ENCODE results near the gene YWHAB.

YWHAB gene

DNA sequence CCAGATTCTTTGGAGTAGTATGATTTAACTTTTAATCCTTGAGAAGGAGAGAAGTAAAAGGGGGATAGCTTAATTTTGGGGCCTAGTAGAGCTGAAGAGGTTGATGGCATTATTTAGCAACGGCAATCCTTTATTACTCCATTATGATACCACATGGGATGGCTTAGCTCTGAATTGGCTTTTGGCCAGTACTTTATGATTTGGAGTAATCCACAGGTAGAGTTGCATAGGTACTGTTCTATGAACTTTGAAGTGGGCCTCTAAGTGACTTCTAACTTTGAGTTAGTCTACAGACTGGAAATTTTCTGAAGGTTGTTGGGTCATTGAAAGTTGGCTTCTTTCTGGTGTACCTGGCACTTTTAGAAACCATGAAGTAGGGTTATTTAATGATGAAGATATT lies 11.6 kb downstream of the YWHAB start:
- Histone ChIP-seq H2AFZ (ENCODE audit: low read length) (no peak overlapping the region), H2BK5ac (ENCODE audit: low read length) (no peak overlapping the region), H2BK120ac (ENCODE audit: low read depth, low read length) (no peak overlapping the region), H3K4ac (ENCODE audit: low read length) (no peak overlapping the region), H4K91ac (ENCODE audit: low read depth, low read length, poor library complexity) (no peak overlapping the region), H3K4me2 (ENCODE audit: insufficient read depth, low read length, poor library complexity, severe bottlenecking) (no peak overlapping the region), H3K18ac (ENCODE audit: low read length) (no peak overlapping the region), H3K9ac (ENCODE audit: low read depth, low read length, poor library complexity) (no peak overlapping the region), H3K4me3 (ENCODE audit: low read length in 2 of 2) (no peak overlapping the region), H3K36me3 (replicated peaks in 1 of 2; ENCODE audit: control insufficient read depth in 2 of 2, insufficient read depth in 2 of 2, low read length in 2 of 2) (peaks cover 2 to 57% of the 10 kb centered on the region in 2 donors), H3K14ac (ENCODE audit: low read length) (no peak overlapping the region), H2BK12ac (ENCODE audit: low read length) (no peak overlapping the region), H2AK5ac (ENCODE audit: low read depth, low read length) (no peak overlapping the region), H3K79me1 (ENCODE audit: low read depth, low read length) (peaks cover 9% of the 10 kb centered on the region), H3K27ac (replicated peaks; ENCODE audit: low read length) (no peak overlapping the region), H3K27me3 (ENCODE audit: control insufficient read depth in 3 of 3, insufficient read depth in 3 of 3, low read depth in 1 of 3, low read length in 3 of 3) (no peaks in the 10 kb centered on the region), H4K8ac (ENCODE audit: low read depth, low read length) (no peak overlapping the region), H3K23ac (ENCODE audit: low read depth, low read length, poor library complexity) (no peak overlapping the region), H2BK15ac (ENCODE audit: low read length) (no peak overlapping the region), H3K4me1 (ENCODE audit: control insufficient read depth in 2 of 2, insufficient read depth in 1 of 2, low read depth in 1 of 2, low read length in 2 of 2) (no peaks in the 10 kb centered on the region), H3K9me3 (replicated peaks in 1 of 2; ENCODE audit: control insufficient read depth in 2 of 2, insufficient read depth in 1 of 2, low read depth in 1 of 2, low read length in 2 of 2) (no peaks in the 10 kb centered on the region)
- no CpG with 5 or more reads among the region's 1 CpG for WGBS, 2 donors (ENCODE audit: extremely low coverage in 2 of 2, insufficient read length in 2 of 2, insufficient replicate concordance in 1 of 2)
- DNase-seq (ENCODE audit: low spot score): no peak

DNA sequence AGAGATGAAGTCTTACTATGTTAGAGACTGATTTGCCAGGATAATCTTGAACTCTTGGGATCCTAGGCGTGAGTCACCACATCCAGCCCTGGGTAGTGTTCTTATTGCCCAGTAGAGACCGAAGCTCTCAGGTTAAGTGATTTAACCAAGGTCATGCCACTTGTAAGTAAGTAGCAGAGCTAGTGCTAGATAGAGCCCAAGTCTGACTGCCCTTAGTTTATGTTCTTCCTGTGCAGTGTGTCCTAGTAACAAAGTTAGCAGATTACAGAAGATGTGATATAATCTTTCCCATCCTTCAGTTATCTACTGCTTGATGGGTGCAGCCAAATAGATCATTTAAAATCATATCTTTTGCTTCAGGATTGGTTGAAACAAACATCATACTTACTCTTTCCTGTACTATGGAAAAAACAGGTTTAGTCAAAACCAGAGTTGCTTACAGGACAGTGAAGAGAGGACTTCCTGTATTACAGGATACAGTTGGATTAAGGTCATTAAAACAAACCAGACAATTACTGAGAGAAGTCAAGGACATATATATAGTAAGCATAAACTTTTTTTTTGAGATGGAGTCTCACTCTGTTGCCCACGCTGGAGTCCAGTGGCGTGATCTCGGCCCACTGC lies 14.8 kb downstream of the YWHAB start:
- no peak overlapping the region for H2AFZ ChIP-seq (ENCODE audit: low read length)
- no peaks in the 10 kb centered on the region for H3K4me1 ChIP-seq (ENCODE audit: control insufficient read depth in 2 of 2, insufficient read depth in 1 of 2, low read depth in 1 of 2, low read length in 2 of 2)
- no peak overlapping the region for H4K91ac ChIP-seq (ENCODE audit: low read depth, low read length, poor library complexity)
- H2BK120ac ChIP-seq (ENCODE audit: low read depth, low read length): no peak overlapping the region
- no peak overlapping the region for H4K8ac ChIP-seq (ENCODE audit: low read depth, low read length)
- H3K27ac ChIP-seq (replicated peaks; ENCODE audit: low read length): no peak overlapping the region
- no CpG with 5 or more reads among the region's 5 CpGs for WGBS, 2 donors (ENCODE audit: extremely low coverage in 2 of 2, insufficient read length in 2 of 2, insufficient replicate concordance in 1 of 2)
- peaks cover 11 to 79% of the 10 kb centered on the region in 2 donors for H3K36me3 ChIP-seq (replicated peaks in 1 of 2; ENCODE audit: control insufficient read depth in 2 of 2, insufficient read depth in 2 of 2, low read length in 2 of 2)
- no peaks in the 10 kb centered on the region for H3K9me3 ChIP-seq (replicated peaks in 1 of 2; ENCODE audit: control insufficient read depth in 2 of 2, insufficient read depth in 1 of 2, low read depth in 1 of 2, low read length in 2 of 2)
- H2BK15ac ChIP-seq (ENCODE audit: low read length): no peak overlapping the region
- H3K27me3 ChIP-seq (ENCODE audit: control insufficient read depth in 3 of 3, insufficient read depth in 3 of 3, low read depth in 1 of 3, low read length in 3 of 3): no peaks in the 10 kb centered on the region
- H3K79me1 ChIP-seq (ENCODE audit: low read depth, low read length): peaks cover 9% of the 10 kb centered on the region
- no peak overlapping the region for H2AK5ac ChIP-seq (ENCODE audit: low read depth, low read length)
- H2BK12ac ChIP-seq (ENCODE audit: low read length): no peak overlapping the region
- no peak overlapping the region for H3K18ac ChIP-seq (ENCODE audit: low read length)
- no peak for DNase-seq (ENCODE audit: low spot score)
- no peak overlapping the region for H3K23ac ChIP-seq (ENCODE audit: low read depth, low read length, poor library complexity)
- H3K4me3 ChIP-seq (ENCODE audit: low read length in 2 of 2): no peak overlapping the region
- H3K9ac ChIP-seq (ENCODE audit: low read depth, low read length, poor library complexity): no peak overlapping the region
- H3K14ac ChIP-seq (ENCODE audit: low read length): no peak overlapping the region
- no peak overlapping the region for H3K4ac ChIP-seq (ENCODE audit: low read length)
- H2BK5ac ChIP-seq (ENCODE audit: low read length): no peak overlapping the region
- no peak overlapping the region for H3K4me2 ChIP-seq (ENCODE audit: insufficient read depth, low read length, poor library complexity, severe bottlenecking)

DNA sequence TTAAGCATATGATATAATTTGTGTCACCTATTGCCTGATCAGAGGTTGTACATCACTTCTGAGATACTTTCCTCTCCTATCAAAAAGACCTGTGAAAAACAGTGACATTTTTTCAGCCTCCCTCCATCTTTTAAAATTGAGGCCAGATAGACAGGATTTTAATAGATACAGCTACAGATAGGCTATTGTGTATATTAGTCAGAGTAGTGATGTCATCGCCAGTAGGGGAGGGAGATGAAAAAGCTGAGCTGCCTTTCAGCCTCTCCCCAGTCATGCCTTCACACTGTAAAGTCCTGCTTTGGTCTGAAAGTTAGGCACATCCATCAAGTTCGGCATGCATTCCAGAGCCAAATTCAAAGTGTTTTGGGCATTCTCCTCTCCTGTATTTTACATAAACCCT lies 16.5 kb downstream of the YWHAB start:
- Histone ChIP-seq H3K27me3 (ENCODE audit: control insufficient read depth in 3 of 3, insufficient read depth in 3 of 3, low read depth in 1 of 3, low read length in 3 of 3) (no peaks in the 10 kb centered on the region), H3K27ac (replicated peaks; ENCODE audit: low read length) (no peak overlapping the region), H2BK12ac (ENCODE audit: low read length) (no peak overlapping the region), H2AK5ac (ENCODE audit: low read depth, low read length) (no peak overlapping the region), H3K9me3 (replicated peaks in 1 of 2; ENCODE audit: control insufficient read depth in 2 of 2, insufficient read depth in 1 of 2, low read depth in 1 of 2, low read length in 2 of 2) (no peaks in the 10 kb centered on the region), H2AFZ (ENCODE audit: low read length) (no peak overlapping the region), H2BK120ac (ENCODE audit: low read depth, low read length) (no peak overlapping the region), H3K4ac (ENCODE audit: low read length) (no peak overlapping the region), H3K4me2 (ENCODE audit: insufficient read depth, low read length, poor library complexity, severe bottlenecking) (no peak overlapping the region), H3K4me3 (ENCODE audit: low read length in 2 of 2) (no peak overlapping the region), H3K23ac (ENCODE audit: low read depth, low read length, poor library complexity) (no peak overlapping the region), H2BK5ac (ENCODE audit: low read length) (no peak overlapping the region), H3K9ac (ENCODE audit: low read depth, low read length, poor library complexity) (no peak overlapping the region), H4K91ac (ENCODE audit: low read depth, low read length, poor library complexity) (no peak overlapping the region), H3K14ac (ENCODE audit: low read length) (no peak overlapping the region), H3K4me1 (ENCODE audit: control insufficient read depth in 2 of 2, insufficient read depth in 1 of 2, low read depth in 1 of 2, low read length in 2 of 2) (no peaks in the 10 kb centered on the region), H3K36me3 (replicated peaks in 1 of 2; ENCODE audit: control insufficient read depth in 2 of 2, insufficient read depth in 2 of 2, low read length in 2 of 2) (peaks cover 12 to 84% of the 10 kb centered on the region in 2 donors), H3K79me1 (ENCODE audit: low read depth, low read length) (peaks cover 6% of the 10 kb centered on the region), H2BK15ac (ENCODE audit: low read length) (no peak overlapping the region), H4K8ac (ENCODE audit: low read depth, low read length) (no peak overlapping the region), H3K18ac (ENCODE audit: low read length) (no peak overlapping the region)
- DNase-seq (ENCODE audit: low spot score): no peak
- WGBS, 2 donors (ENCODE audit: extremely low coverage in 2 of 2, insufficient read length in 2 of 2, insufficient replicate concordance in 1 of 2): no CpG with 5 or more reads among the region's 2 CpGs

DNA sequence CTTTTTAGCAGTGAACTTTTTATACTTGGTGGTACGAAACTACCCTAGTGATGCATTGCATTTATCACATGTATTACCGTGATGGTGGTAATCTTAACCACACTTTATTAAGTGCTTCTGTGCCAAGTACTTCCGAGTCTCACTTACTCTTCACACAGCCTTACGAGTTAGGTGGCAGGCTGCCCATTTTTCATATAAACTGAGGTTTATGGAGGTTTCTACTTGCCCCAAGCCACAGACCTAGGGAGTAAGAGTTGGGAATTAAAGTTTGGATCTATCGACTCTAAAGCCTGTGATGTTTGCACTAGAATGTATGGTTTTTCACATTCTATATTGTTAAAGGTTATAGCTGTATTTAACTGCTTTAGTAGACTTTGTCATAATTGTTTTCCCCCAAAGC lies 18.9 kb downstream of the YWHAB start:
- H3K9me3 ChIP-seq (replicated peaks in 1 of 2; ENCODE audit: control insufficient read depth in 2 of 2, insufficient read depth in 1 of 2, low read depth in 1 of 2, low read length in 2 of 2): no peaks in the 10 kb centered on the region
- H2BK15ac ChIP-seq (ENCODE audit: low read length): no peak overlapping the region
- H2BK120ac ChIP-seq (ENCODE audit: low read depth, low read length): no peak overlapping the region
- H3K27me3 ChIP-seq (ENCODE audit: control insufficient read depth in 3 of 3, insufficient read depth in 3 of 3, low read depth in 1 of 3, low read length in 3 of 3): no peaks in the 10 kb centered on the region
- H2AK5ac ChIP-seq (ENCODE audit: low read depth, low read length): no peak overlapping the region
- no peak overlapping the region for H2BK5ac ChIP-seq (ENCODE audit: low read length)
- H3K4me1 ChIP-seq (ENCODE audit: control insufficient read depth in 2 of 2, insufficient read depth in 1 of 2, low read depth in 1 of 2, low read length in 2 of 2): no peaks in the 10 kb centered on the region
- H2AFZ ChIP-seq (ENCODE audit: low read length): no peak overlapping the region
- DNase-seq (ENCODE audit: low spot score): no peak
- H3K23ac ChIP-seq (ENCODE audit: low read depth, low read length, poor library complexity): no peak overlapping the region
- H3K27ac ChIP-seq (replicated peaks; ENCODE audit: low read length): no peak overlapping the region
- no peak overlapping the region for H4K91ac ChIP-seq (ENCODE audit: low read depth, low read length, poor library complexity)
- no peak overlapping the region for H3K9ac ChIP-seq (ENCODE audit: low read depth, low read length, poor library complexity)
- H3K18ac ChIP-seq (ENCODE audit: low read length): no peak overlapping the region
- peaks cover 14 to 97% of the 10 kb centered on the region in 2 donors for H3K36me3 ChIP-seq (replicated peaks in 1 of 2; ENCODE audit: control insufficient read depth in 2 of 2, insufficient read depth in 2 of 2, low read length in 2 of 2)
- no peak overlapping the region for H4K8ac ChIP-seq (ENCODE audit: low read depth, low read length)
- H2BK12ac ChIP-seq (ENCODE audit: low read length): no peak overlapping the region
- H3K79me1 ChIP-seq (ENCODE audit: low read depth, low read length): no peaks in the 10 kb centered on the region
- H3K4me2 ChIP-seq (ENCODE audit: insufficient read depth, low read length, poor library complexity, severe bottlenecking): no peak overlapping the region
- no peak overlapping the region for H3K4ac ChIP-seq (ENCODE audit: low read length)
- no CpG with 5 or more reads among the region's 5 CpGs for WGBS, 2 donors (ENCODE audit: extremely low coverage in 2 of 2, insufficient read length in 2 of 2, insufficient replicate concordance in 1 of 2)
- no peak overlapping the region for H3K14ac ChIP-seq (ENCODE audit: low read length)
- no peak overlapping the region for H3K4me3 ChIP-seq (ENCODE audit: low read length in 2 of 2)

Measured in neuronal stem cell (in vitro differentiated cells).